ENCODE data around the gene PCBP2. TPM values are rescaled to one million over a fixed set of nuclear protein-coding genes. Genes with fewer than 3 reads are reported as not detected.

PCBP2 gene
- total and polyA plus RNA-seq, 10 of the 15 experiments (the other 5 are each of a cell fraction or from before 2014, with no cell fraction given): 109 to 803 (median 327) TPM

- H3K79me2 ChIP-seq (ENCODE audit: control insufficient read depth, insufficient read depth, low read length): peaks cover 3% of the 10 kb centered on the region; the same call in 1 of the 2 replicates
- H3K36me3 ChIP-seq (ENCODE audit: control insufficient read depth in 2 of 2, insufficient read depth in 2 of 2, low read length in 1 of 2): peaks cover 24 to 60% of the 10 kb centered on the region in 2 experiments
- ChIA-PET RAD21 (ENCODE audit: unreplicated experiment) (interaction anchor here (0.9 to 1.1 kb wide), 3 partner anchors 27 to 94 kb away, joined by 3 to 4 read pairs (median 3); partner anchors contain the start of genes SP1 and TARBP2), SMC1A (ENCODE audit: uncharacterized antibody, unreplicated experiment) (interaction anchor here (1.6 to 6.5 kb wide), 5 partner anchors 8 to 121 kb away, joined by 4 to 32 read pairs (median 6); partner anchors contain the start of genes NPFF and TARBP2), CTCF (interaction anchor here (0.6 to 4.4 kb wide), 9 partner anchors 8 to 121 kb away, joined by 3 to 30 read pairs (median 5); partner anchors contain the start of gene NPFF), POLR2A (interaction anchor here (0.5 to 2.2 kb wide), 6 partner anchors 16 to 225 kb away, joined by 3 to 9 read pairs (median 4); partner anchors contain the start of gene TARBP2)
- no peak for FAIRE-seq
- no peak overlapping the region for H3K4me2 ChIP-seq (ENCODE audit: control insufficient read depth, insufficient read depth)
- peaks cover 5% of the 10 kb centered on the region for H4K20me1 ChIP-seq (ENCODE audit: control insufficient read depth, insufficient read depth)
- in situ Hi-C loops (cut with MboI) (loop anchor here (10.0 kb wide), 1 partner anchor 449 kb away; no protein-coding TSS in a partner anchor), intact Hi-C loops (cut with micrococcal nuclease; ENCODE audit: unreplicated experiment) (no loop called here)
- BruUV-seq (replicated peaks): TSS peak; percentile 18
- no peaks in the 10 kb centered on the region for H3K9me3 ChIP-seq (replicated peaks; ENCODE audit: control insufficient read depth, insufficient read depth, low read length)
- no peak for DNase-seq (ENCODE audit: low read depth, low spot score)
- H3K27ac ChIP-seq (ENCODE audit: control insufficient read depth, insufficient read depth): no peak overlapping the region
- no peak overlapping the region for H3K9ac ChIP-seq (ENCODE audit: control insufficient read depth, insufficient read depth, low read length)
- 0 out of 2 replicates have a peak, but pooled peaks cover 2% of the 10 kb centered on the region for H3K4me1 ChIP-seq (ENCODE audit: control insufficient read depth, insufficient read depth, low read length)
- H3K4me3 ChIP-seq: no peak overlapping the region
- no peak for ATAC-seq
- 97% methylated on average over 2 of the region's 2 CpGs for WGBS (ENCODE audit: insufficient coverage, insufficient replicate concordance, low lambda C conversion rate, missing lambda C conversion rate)
- H3K27me3 ChIP-seq (replicated peaks in 1 of 2; ENCODE audit: control insufficient read depth in 2 of 2, insufficient read depth in 2 of 2, low read length in 1 of 2): no peaks in the 10 kb centered on the region
- H2AFZ ChIP-seq (ENCODE audit: control insufficient read depth, low read depth, low read length): no peak overlapping the region
- no peak for TF ChIP-seq ASH2L (IDR thresholded peaks at IDR 0.05; ENCODE audit: borderline replicate concordance, low read depth)
- TF ChIP-seq SRF (IDR thresholded peaks at IDR 0.05; ENCODE audit: low read depth in 2 of 2, low read length in 2 of 2): no peak
- no peak for TF ChIP-seq SUZ12 (IDR thresholded peaks at IDR 0.05; ENCODE audit: unreplicated experiment)
- no peak for TF ChIP-seq CTCF (IDR thresholded peaks at IDR 0.05 in 2 of 3, conservative IDR thresholded peaks at IDR 0.05 in 1 of 3; ENCODE audit: control insufficient read depth in 2 of 3, extremely low read depth in 1 of 3, insufficient read depth in 1 of 3, low read depth in 3 of 3, low read length in 3 of 3)
- no peak for TF ChIP-seq MEF2A (IDR thresholded peaks at IDR 0.05; ENCODE audit: insufficient read depth, low read depth, low read length)
- TF ChIP-seq BCL11A (IDR thresholded peaks at IDR 0.05; ENCODE audit: low read depth, low read length): no peak
- TF ChIP-seq SP1 (IDR thresholded peaks at IDR 0.05; ENCODE audit: low read depth, low read length): no peak
- TF ChIP-seq MTA2 (IDR thresholded peaks at IDR 0.05; ENCODE audit: low read depth): no peak
- TF ChIP-seq, protein P1, sequence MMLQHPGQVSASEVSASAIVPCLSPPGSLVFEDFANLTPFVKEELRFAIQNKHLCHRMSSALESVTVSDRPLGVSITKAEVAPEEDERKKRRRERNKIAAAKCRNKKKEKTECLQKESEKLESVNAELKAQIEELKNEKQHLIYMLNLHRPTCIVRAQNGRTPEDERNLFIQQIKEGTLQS (IDR thresholded peaks at IDR 0.05; ENCODE audit: borderline replicate concordance, extremely low read depth, low read depth, low read length): no peak
- TF ChIP-seq RBBP5 (conservative IDR thresholded peaks at IDR 0.05): no peak
- TF ChIP-seq IRF3 (IDR thresholded peaks at IDR 0.05): no peak
- TF ChIP-seq ETV6 (conservative IDR thresholded peaks at IDR 0.05 in 1 of 2, IDR thresholded peaks at IDR 0.05 in 1 of 2; ENCODE audit: borderline replicate concordance in 1 of 2, low read depth in 1 of 2): no peak
- no peak for TF ChIP-seq ZSCAN29 (IDR thresholded peaks at IDR 0.05)
- TF ChIP-seq, protein P2, sequence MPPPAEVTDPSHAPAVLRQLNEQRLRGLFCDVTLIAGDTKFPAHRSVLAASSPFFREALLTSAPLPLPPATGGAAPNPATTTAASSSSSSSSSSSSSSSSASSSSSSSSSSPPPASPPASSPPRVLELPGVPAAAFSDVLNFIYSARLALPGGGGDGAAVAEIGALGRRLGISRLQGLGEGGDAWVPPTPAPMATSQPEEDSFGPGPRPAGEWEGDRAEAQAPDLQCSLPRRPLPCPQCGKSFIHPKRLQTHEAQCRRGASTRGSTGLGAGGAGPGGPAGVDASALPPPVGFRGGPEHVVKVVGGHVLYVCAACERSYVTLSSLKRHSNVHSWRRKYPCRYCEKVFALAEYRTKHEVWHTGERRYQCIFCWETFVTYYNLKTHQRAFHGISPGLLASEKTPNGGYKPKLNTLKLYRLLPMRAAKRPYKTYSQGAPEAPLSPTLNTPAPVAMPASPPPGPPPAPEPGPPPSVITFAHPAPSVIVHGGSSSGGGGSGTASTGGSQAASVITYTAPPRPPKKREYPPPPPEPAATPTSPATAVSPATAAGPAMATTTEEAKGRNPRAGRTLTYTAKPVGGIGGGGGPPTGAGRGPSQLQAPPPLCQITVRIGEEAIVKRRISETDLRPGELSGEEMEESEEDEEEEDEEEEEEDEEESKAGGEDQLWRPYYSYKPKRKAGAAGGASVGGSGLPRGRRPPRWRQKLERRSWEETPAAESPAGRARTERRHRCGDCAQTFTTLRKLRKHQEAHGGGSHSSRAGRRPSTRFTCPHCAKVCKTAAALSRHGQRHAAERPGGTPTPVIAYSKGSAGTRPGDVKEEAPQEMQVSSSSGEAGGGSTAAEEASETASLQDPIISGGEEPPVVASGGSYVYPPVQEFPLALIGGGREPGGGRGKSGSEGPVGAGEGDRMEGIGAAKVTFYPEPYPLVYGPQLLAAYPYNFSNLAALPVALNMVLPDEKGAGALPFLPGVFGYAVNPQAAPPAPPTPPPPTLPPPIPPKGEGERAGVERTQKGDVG (CRISPR knock-in tag; IDR thresholded peaks at IDR 0.05): no peak
- TF ChIP-seq WRNIP1 (IDR thresholded peaks at IDR 0.05; ENCODE audit: borderline replicate concordance, low read depth, low read length): no peak
Measured at GRCh38 chr12:53474077-53474476, 22.2 kb downstream of the PCBP2 start.

Measured in GM12878 (cell line).